ENCODE results near the gene TTYH2.

- TF ChIP-seq, protein P1, sequence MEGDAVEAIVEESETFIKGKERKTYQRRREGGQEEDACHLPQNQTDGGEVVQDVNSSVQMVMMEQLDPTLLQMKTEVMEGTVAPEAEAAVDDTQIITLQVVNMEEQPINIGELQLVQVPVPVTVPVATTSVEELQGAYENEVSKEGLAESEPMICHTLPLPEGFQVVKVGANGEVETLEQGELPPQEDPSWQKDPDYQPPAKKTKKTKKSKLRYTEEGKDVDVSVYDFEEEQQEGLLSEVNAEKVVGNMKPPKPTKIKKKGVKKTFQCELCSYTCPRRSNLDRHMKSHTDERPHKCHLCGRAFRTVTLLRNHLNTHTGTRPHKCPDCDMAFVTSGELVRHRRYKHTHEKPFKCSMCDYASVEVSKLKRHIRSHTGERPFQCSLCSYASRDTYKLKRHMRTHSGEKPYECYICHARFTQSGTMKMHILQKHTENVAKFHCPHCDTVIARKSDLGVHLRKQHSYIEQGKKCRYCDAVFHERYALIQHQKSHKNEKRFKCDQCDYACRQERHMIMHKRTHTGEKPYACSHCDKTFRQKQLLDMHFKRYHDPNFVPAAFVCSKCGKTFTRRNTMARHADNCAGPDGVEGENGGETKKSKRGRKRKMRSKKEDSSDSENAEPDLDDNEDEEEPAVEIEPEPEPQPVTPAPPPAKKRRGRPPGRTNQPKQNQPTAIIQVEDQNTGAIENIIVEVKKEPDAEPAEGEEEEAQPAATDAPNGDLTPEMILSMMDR (conservative IDR thresholded peaks at IDR 0.05; ENCODE audit: low read depth in 2 of 2): no peak
- TF ChIP-seq EZH2 (IDR thresholded peaks at IDR 0.05; ENCODE audit: low read depth, unreplicated experiment) (no peak), JUNB (IDR thresholded peaks at IDR 0.05; ENCODE audit: unreplicated experiment) (no peak), POLR2AphosphoS5 (IDR thresholded peaks at IDR 0.05; ENCODE audit: low read depth) (no peak), EZH2phosphoT487 (IDR thresholded peaks at IDR 0.05; ENCODE audit: unreplicated experiment) (no peak), STAT1 (IDR thresholded peaks at IDR 0.05; ENCODE audit: unreplicated experiment) (no peak), CREB1 (CRISPR knock-in tag; IDR thresholded peaks at IDR 0.05; ENCODE audit: low read depth) (no peak), NANOG (IDR thresholded peaks at IDR 0.05; ENCODE audit: borderline replicate concordance) (no peak), ZNF331 (CRISPR knock-in tag; IDR thresholded peaks at IDR 0.05; ENCODE audit: low read depth) (no peak)
- TF ChIP-seq, protein P2, sequence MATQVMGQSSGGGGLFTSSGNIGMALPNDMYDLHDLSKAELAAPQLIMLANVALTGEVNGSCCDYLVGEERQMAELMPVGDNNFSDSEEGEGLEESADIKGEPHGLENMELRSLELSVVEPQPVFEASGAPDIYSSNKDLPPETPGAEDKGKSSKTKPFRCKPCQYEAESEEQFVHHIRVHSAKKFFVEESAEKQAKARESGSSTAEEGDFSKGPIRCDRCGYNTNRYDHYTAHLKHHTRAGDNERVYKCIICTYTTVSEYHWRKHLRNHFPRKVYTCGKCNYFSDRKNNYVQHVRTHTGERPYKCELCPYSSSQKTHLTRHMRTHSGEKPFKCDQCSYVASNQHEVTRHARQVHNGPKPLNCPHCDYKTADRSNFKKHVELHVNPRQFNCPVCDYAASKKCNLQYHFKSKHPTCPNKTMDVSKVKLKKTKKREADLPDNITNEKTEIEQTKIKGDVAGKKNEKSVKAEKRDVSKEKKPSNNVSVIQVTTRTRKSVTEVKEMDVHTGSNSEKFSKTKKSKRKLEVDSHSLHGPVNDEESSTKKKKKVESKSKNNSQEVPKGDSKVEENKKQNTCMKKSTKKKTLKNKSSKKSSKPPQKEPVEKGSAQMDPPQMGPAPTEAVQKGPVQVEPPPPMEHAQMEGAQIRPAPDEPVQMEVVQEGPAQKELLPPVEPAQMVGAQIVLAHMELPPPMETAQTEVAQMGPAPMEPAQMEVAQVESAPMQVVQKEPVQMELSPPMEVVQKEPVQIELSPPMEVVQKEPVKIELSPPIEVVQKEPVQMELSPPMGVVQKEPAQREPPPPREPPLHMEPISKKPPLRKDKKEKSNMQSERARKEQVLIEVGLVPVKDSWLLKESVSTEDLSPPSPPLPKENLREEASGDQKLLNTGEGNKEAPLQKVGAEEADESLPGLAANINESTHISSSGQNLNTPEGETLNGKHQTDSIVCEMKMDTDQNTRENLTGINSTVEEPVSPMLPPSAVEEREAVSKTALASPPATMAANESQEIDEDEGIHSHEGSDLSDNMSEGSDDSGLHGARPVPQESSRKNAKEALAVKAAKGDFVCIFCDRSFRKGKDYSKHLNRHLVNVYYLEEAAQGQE (IDR thresholded peaks at IDR 0.05; ENCODE audit: unreplicated experiment): no peak
- TF ChIP-seq, protein P3, sequence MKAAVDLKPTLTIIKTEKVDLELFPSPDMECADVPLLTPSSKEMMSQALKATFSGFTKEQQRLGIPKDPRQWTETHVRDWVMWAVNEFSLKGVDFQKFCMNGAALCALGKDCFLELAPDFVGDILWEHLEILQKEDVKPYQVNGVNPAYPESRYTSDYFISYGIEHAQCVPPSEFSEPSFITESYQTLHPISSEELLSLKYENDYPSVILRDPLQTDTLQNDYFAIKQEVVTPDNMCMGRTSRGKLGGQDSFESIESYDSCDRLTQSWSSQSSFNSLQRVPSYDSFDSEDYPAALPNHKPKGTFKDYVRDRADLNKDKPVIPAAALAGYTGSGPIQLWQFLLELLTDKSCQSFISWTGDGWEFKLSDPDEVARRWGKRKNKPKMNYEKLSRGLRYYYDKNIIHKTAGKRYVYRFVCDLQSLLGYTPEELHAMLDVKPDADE (IDR thresholded peaks at IDR 0.05): no peak
- TF ChIP-seq, protein P4, sequence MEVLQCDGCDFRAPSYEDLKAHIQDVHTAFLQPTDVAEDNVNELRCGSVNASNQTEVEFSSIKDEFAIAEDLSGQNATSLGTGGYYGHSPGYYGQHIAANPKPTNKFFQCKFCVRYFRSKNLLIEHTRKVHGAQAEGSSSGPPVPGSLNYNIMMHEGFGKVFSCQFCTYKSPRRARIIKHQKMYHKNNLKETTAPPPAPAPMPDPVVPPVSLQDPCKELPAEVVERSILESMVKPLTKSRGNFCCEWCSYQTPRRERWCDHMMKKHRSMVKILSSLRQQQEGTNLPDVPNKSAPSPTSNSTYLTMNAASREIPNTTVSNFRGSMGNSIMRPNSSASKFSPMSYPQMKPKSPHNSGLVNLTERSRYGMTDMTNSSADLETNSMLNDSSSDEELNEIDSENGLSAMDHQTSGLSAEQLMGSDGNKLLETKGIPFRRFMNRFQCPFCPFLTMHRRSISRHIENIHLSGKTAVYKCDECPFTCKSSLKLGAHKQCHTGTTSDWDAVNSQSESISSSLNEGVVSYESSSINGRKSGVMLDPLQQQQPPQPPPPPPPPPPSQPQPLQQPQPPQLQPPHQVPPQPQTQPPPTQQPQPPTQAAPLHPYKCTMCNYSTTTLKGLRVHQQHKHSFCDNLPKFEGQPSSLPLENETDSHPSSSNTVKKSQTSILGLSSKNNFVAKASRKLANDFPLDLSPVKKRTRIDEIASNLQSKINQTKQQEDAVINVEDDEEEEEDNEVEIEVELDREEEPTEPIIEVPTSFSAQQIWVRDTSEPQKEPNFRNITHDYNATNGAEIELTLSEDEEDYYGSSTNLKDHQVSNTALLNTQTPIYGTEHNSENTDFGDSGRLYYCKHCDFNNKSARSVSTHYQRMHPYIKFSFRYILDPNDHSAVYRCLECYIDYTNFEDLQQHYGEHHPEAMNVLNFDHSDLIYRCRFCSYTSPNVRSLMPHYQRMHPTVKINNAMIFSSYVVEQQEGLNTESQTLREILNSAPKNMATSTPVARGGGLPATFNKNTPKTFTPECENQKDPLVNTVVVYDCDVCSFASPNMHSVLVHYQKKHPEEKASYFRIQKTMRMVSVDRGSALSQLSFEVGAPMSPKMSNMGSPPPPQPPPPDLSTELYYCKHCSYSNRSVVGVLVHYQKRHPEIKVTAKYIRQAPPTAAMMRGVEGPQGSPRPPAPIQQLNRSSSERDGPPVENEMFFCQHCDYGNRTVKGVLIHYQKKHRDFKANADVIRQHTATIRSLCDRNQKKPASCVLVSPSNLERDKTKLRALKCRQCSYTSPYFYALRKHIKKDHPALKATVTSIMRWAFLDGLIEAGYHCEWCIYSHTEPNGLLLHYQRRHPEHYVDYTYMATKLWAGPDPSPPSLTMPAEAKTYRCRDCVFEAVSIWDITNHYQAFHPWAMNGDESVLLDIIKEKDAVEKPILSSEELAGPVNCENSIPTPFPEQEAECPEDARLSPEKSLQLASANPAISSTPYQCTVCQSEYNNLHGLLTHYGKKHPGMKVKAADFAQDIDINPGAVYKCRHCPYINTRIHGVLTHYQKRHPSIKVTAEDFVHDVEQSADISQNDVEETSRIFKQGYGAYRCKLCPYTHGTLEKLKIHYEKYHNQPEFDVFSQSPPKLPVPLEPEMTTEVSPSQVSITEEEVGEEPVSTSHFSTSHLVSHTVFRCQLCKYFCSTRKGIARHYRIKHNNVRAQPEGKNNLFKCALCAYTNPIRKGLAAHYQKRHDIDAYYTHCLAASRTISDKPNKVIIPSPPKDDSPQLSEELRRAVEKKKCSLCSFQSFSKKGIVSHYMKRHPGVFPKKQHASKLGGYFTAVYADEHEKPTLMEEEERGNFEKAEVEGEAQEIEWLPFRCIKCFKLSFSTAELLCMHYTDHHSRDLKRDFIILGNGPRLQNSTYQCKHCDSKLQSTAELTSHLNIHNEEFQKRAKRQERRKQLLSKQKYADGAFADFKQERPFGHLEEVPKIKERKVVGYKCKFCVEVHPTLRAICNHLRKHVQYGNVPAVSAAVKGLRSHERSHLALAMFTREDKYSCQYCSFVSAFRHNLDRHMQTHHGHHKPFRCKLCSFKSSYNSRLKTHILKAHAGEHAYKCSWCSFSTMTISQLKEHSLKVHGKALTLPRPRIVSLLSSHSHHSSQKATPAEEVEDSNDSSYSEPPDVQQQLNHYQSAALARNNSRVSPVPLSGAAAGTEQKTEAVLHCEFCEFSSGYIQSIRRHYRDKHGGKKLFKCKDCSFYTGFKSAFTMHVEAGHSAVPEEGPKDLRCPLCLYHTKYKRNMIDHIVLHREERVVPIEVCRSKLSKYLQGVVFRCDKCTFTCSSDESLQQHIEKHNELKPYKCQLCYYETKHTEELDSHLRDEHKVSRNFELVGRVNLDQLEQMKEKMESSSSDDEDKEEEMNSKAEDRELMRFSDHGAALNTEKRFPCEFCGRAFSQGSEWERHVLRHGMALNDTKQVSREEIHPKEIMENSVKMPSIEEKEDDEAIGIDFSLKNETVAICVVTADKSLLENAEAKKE (CRISPR knock-in tag; IDR thresholded peaks at IDR 0.05): no peak
Observed at GRCh38 chr17:74303305-74303704, 89.9 kb downstream of the TTYH2 start.
